Motor neuron (in vitro differentiated cells): Measurements from ENCODE around the gene ZBTB7C. TPM values are rescaled to one million over a fixed set of nuclear protein-coding genes. Genes with fewer than 3 reads are reported as not detected.

ENCODE experiments used
- ATAC-seq, 8 experiments: fragments of 200-7000 bp; cut with Tn5 transposase; replicated peaks in 6 of 8; 2 replicates each; pipeline ENCODE4 v1.8.0; 2021; ENCODE audit warnings: mild to moderate bottlenecking in 8 of 8, moderate library complexity in 8 of 8
- H3K27ac ChIP-seq, 2 donors: fragments of 250-450 bp; sonication (Bioruptor Pico); 2 replicates each; pipeline ENCODE4 v1.9.0; 2021; ENCODE audit warnings: antibody characterized with exemption in 2 of 2, mild to moderate bottlenecking in 2 of 2, moderate library complexity in 1 of 2
- H3K4me1 ChIP-seq, 2 donors: fragments of 250-450 bp; sonication (Bioruptor Pico); replicated peaks in 1 of 2; 2 replicates each; pipeline ENCODE4 v1.6.1; 2021; ENCODE audit warnings: antibody characterized with exemption in 2 of 2, mild to moderate bottlenecking in 2 of 2, moderate library complexity in 1 of 2
- H3K4me3 ChIP-seq, 5 donors: fragments of 250-450 bp; sonication (Bioruptor Pico); 2 replicates each; pipeline ENCODE4 v1.9.0; 2021; ENCODE audit warnings: antibody characterized with exemption in 5 of 5, mild to moderate bottlenecking in 5 of 5, moderate library complexity in 4 of 5
- WGBS, 10 experiments: fragments of 450-650 bp; shearing (Covaris generic); methylation state at CpG; one replicate each; pipeline ENCODE4 v1.0.0; 2022; 5-methylcytosine and 5-hydroxymethylcytosine counted together
- in situ Hi-C, 9 experiments: fragments of 400-800 bp; cut with MboI; loops; one replicate each; pipeline ENCODE4 v1.15.0; 2021; ENCODE audit warnings: low sequenced_read_pairs in 9 of 9, low pct_unique_long_range_greater_than_20kb in 2 of 9; ENCODE audit not compliant: unreplicated experiment in 9 of 9
- total RNA-seq, 8 experiments: library from RNA; unstranded; fragments of 300-600 nt; gene quantifications; 2 replicates each; pipeline versions ENCODE4 v1.2.3 to v1.2.4, GENCODE V29; 2022

Gene ZBTB7C
- total RNA-seq, 8 experiments from 2014 or later = 0.36 to 11.2 (median 3.8) TPM

DNA sequence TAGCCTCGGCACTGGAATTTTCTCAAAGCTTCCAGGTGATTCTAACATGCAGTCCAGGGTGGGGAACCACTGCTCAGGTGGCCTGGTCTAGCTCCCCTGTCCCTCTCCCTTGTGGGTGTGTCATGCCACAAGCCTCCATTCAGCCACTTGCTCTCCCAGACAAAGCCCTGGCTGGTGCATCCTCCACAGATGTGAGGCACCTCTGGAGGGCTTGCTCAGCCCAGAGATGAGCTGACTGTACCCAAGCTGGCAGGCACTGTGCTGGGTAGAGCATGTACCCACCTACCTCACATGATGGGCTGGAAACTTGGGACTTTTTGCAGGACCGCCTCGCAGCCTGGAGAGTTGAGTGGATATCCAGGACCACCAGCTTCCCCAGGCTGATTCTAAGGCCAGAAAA, 88.1 kb downstream of the ZBTB7C start:
- WGBS, 10 experiments = 100% methylated on average over 1 of the region's 3 CpGs; no CpG with 5 or more reads in 9 of the 10 experiments
- H3K27ac ChIP-seq = peak overlapping the region in 1 of 2 donors; percentile 9
- peaks cover 9 to 47% of the 10 kb centered on the region in 2 donors for H3K4me1 ChIP-seq
- peak in 4 of 8 experiments; percentile 8 to 23 (median 22) for ATAC-seq
- in situ Hi-C loops = no loop called here
- no peak overlapping the region for H3K4me3 ChIP-seq

DNA sequence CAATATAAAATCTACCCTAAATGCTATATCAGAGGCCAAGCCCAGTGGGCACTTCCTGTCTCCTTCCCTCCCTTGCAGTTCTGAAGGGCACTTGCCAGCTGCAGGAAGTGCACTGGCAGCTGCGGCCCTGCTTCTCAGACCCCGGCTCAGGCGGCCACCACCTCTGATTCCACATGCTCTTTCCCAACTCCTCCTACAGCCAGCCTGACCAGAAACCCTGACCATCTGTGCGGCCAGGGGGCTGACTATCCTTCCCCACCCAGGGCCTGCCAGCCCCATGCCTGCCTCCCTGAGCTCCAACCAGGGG, 88.6 kb downstream of the ZBTB7C start:
- Histone ChIP-seq H3K4me1 (peaks cover 9 to 45% of the 10 kb centered on the region in 2 donors), H3K4me3 (no peak overlapping the region), H3K27ac (no peak overlapping the region)
- WGBS, 10 experiments = 80 to 100% (median 100%) methylated on average over 1 of the region's 4 CpGs; no CpG with 5 or more reads in 7 of the 10 experiments
- in situ Hi-C loops = no loop called here
- peak in 1 of 8 experiments; percentile 1 for ATAC-seq

DNA sequence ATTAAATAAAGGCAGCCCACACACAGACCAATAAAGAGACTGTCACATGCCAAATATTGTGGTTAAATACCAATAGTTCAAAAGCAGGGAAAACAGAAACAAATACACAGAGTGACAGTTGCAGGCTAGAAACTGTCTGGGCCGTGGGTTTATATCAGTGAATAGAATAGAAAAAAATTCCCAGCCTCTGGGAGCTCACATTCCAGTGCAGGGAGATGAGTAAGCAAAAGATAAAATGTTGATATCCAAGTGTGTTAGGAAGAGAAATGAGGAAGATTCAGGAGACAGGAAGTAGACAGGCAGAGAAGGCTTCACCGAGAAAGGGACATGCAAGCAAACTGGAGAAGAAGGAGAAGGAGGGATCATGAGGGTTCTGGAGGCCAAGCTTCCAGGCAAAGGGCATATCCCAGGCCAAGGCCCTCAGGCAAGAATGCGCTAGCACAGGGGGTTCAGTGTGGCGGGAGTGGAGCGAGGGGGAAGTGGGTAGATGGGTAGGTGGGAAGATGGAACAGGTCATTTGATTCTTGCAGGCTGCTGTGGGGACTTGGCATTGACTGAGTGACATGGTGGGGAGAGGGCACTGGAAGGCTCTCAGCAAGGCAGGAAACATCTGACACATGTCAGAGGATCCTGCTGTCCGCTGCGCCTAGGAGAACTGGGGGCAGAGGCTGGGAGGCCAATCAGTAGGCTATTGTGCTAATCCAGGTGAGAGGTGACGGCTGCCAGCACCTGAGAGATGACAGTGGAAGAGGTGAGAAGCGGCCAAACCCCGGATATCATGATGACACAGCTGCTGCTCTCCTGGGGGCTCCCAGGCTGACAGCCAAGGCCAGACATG, 89.2 kb downstream of the ZBTB7C start:
- H3K4me1 ChIP-seq = peaks cover 9 to 39% of the 10 kb centered on the region in 2 donors
- peak in 6 of 8 experiments; percentile 13 to 45 (median 30) for ATAC-seq
- in situ Hi-C loops = no loop called here
- no peak overlapping the region for H3K27ac ChIP-seq
- WGBS, 10 experiments = 25 to 92% (median 75%) methylated on average over 1 to 3 of the region's 10 CpGs; no CpG with 5 or more reads in 1 of the 10 experiments
- no peak overlapping the region for H3K4me3 ChIP-seq

DNA sequence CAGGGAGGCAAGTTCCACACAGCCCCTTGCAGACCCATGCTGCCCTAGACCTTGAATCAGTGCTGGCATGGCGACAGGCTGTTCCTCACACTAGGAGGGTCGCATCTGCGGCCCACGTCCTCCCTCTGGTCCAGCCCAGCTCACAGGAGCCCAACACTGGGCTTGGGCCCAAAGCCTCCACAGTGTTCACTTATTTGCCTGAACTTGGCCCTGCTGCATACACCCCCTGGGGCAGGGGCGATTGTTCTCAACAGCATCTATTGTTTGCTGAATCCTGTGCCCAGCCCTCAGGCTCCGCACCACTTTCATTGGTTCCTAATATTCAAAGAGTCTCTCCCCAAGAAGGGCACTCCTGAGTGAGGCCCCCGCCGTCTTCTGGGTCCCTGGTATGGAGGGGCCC, 90.7 kb downstream of the ZBTB7C start:
- WGBS, 10 experiments = 80 to 86% (median 80%) methylated on average over 1 to 5 of the region's 8 CpGs; no CpG with 5 or more reads in 7 of the 10 experiments

DNA sequence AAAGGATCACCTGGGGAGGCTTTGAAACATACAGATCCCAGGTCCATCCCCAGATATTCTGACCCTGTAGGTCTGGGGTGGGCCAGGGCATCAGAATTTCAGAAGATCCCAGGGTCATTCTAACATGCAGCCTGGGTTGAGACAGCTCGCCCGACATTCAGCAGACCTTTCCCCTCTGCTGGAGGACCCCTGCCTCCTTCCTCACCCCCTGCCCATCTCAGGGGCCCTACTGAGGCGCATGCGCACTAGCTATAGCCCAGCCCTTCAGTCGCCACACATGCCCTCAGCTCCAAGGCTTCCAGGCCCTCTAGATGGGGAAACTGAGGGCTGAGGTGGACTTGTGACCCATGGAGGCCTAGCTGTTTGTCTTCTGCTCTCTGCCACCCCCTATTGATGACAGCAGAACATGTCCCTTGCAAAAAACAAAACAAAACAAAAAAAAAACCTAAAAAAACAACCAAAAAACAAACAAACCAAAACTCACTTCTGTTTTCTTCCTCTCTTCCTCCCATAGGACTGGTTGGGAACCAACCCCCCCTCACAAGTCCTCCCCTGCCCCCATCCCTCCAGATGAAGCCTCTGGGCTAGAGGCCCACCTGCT, 91.3 kb downstream of the ZBTB7C start:
- ATAC-seq = no peak
- H3K27ac ChIP-seq = no peak overlapping the region
- in situ Hi-C loops = no loop called here
- WGBS, 10 experiments = 92 to 100% (median 100%) methylated on average over 2 to 3 of the region's 5 CpGs; no CpG with 5 or more reads in 5 of the 10 experiments
- peaks cover 27 to 51% of the 10 kb centered on the region in 2 donors for H3K4me1 ChIP-seq
- no peak overlapping the region for H3K4me3 ChIP-seq

More for the DNA sequence above, 90.7 kb downstream of the ZBTB7C start:
- peak in 3 of 8 experiments; percentile 18 to 26 (median 25) for ATAC-seq
- Histone ChIP-seq H3K4me3 (no peak overlapping the region), H3K4me1 (peaks cover 24 to 50% of the 10 kb centered on the region in 2 donors), H3K27ac (no peak overlapping the region)
- in situ Hi-C loops = no loop called here

DNA sequence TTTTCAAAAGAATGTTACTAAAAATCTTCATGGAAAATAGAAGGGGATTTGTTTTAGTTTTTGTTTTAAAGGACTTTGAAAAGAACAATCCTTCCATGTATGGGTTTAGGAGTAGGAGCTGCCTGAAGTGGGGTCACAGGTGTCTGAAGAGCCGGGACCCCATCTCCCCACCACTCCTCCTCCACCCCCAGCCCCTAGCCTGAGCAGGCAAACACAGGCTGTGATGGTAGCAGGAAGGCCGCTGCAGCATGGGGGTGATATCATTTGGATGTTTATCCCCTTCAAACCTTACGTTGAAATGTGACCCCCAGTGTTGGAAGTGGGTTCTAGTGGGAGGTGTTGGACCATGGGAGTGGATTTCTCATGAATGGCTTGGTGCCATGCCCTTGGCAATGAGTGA, 93.0 kb downstream of the ZBTB7C start:
- 80 to 93% (median 90%) methylated on average over 1 to 3 of the region's 3 CpGs; no CpG with 5 or more reads in 7 of the 10 experiments for WGBS, 10 experiments
- in situ Hi-C loops = no loop called here
- no peak overlapping the region for H3K27ac ChIP-seq
- no peak overlapping the region for H3K4me3 ChIP-seq
- no peak for ATAC-seq
- H3K4me1 ChIP-seq = peaks cover 21 to 40% of the 10 kb centered on the region in 2 donors

DNA sequence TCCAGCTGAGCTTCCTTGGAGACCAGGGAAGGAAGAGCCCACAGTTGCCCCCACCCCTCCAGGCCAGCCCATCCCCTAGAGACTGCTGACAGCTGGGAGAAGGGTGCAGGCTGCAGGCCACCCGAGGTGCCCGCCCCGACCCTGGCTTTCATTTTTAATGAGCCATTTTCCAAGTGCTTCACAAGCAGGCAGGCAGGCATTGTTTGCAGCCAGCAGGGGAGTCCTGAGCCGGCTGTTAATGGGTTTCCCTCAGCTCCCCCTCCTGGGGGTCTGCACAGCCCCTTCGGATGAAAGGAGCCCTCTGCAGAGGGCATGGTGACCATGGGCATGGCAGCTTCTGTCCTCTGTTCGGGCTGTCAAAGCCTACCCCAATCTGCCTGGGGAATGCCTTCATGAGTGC, 94.5 kb downstream of the ZBTB7C start:
- Histone ChIP-seq H3K4me1 (peaks cover 17 to 34% of the 10 kb centered on the region in 2 donors), H3K27ac (no peak overlapping the region), H3K4me3 (no peak overlapping the region)
- in situ Hi-C loops = no loop called here
- peak in 5 of 8 experiments; percentile 60 to 77 (median 65) for ATAC-seq
- 7 to 63% (median 51%) methylated on average over 1 to 2 of the region's 6 CpGs; no CpG with 5 or more reads in 6 of the 10 experiments for WGBS, 10 experiments

DNA sequence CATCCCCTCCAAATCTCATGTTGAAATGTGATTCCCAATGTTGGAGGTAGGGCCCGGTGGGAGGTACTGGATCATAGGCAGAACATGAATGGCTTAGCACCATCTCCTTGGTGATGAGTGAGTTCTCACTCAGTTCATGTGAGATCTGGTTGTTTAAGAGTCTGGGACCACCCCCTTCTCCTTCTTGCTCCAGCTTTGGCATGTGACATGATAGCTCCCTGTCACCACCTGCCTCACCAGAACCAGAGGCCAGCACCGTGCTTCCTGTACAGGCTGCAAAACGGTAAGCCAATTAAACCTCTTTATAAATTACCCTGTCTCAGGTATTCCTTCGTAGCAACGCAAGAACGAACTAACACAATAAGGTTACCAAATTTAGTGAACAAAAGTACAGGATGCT, 95.4 kb downstream of the ZBTB7C start:
- Histone ChIP-seq H3K27ac (no peak overlapping the region), H3K4me3 (no peak overlapping the region), H3K4me1 (peaks cover 17 to 32% of the 10 kb centered on the region in 2 donors)
- in situ Hi-C loops = no loop called here
- 77 to 94% (median 84%) methylated on average over 3 to 6 of the region's 6 CpGs; no CpG with 5 or more reads in 2 of the 10 experiments for WGBS, 10 experiments
- peak in 4 of 8 experiments; percentile 18 to 48 (median 34) for ATAC-seq

DNA sequence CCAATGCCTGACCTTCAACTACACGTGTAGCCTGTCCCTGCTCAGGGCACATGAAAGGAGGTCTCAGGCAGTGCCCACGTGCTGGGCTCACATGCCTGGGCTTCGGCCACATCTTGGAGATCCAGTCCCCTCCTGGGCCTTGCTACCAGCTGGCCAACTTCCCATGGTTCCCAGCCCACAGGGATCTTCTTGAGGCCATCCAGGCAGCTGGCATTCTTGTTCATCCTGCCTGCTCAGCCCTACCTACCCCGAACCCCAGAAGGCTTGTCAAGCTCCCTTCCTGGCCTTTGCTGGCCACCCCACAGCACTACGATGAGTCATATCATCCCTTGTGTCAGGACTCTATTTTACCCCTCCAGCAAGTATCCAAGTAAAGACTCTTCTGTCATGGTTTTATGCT, 97.1 kb downstream of the ZBTB7C start:
- no peak overlapping the region for H3K4me3 ChIP-seq
- H3K27ac ChIP-seq = no peak overlapping the region
- 73 to 92% (median 80%) methylated on average over 2 to 5 of the region's 5 CpGs; no CpG with 5 or more reads in 7 of the 10 experiments for WGBS, 10 experiments
- in situ Hi-C loops = no loop called here
- no peak for ATAC-seq
- peaks cover 17 to 31% of the 10 kb centered on the region in 2 donors for H3K4me1 ChIP-seq

DNA sequence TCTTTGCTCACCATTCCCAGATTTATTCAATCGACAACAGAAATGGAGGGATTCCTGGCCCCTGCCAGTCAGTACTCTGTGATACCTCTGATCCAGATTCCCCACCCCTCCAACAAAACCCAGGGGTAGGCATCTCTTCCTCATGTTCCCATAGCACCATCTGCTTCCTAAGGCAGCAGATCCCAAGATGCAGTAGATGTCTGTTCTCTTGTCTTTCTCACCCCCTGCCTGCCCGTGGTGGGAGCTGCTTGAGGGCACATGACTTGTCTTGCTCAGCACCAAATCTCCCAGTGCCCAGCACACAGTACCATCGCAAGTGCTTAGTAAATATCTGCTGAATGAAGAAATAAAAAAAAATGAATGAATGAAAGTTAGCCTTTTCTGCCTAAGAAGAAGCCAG, 98.2 kb downstream of the ZBTB7C start:
- no peak overlapping the region for H3K27ac ChIP-seq
- 17 to 100% (median 58%) methylated on average over 1 to 3 of the region's 3 CpGs; no CpG with 5 or more reads in 3 of the 10 experiments for WGBS, 10 experiments
- in situ Hi-C loops = no loop called here
- peaks cover 17 to 31% of the 10 kb centered on the region in 2 donors for H3K4me1 ChIP-seq
- ATAC-seq = no peak
- no peak overlapping the region for H3K4me3 ChIP-seq

DNA sequence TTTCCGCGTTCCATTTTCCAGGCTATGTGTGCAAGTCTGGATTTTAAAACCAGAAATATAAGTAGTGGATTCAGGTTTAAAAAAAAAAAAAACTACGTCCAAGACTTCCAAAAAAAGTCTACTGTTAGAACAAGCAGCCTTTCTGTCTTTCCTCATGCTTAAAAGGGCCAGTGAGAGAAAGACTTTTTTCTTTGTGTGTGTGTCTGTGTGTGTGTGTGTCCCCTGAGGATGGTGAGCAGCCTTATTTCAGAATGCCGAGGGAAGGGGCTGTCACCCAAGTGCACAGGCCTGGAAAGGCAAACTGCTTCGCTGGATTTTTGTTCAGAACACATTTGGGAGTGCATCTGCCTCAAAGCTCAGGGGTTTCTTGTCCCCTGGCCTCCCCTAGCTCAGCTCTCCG, 98.8 kb downstream of the ZBTB7C start:
- Histone ChIP-seq H3K4me1 (peaks cover 17 to 31% of the 10 kb centered on the region in 2 donors), H3K27ac (no peak overlapping the region), H3K4me3 (no peak overlapping the region)
- WGBS, 10 experiments = 68 to 100% (median 89%) methylated on average over 1 to 6 of the region's 6 CpGs; no CpG with 5 or more reads in 2 of the 10 experiments
- in situ Hi-C loops = no loop called here
- peak in 1 of 8 experiments; percentile 7 for ATAC-seq

DNA sequence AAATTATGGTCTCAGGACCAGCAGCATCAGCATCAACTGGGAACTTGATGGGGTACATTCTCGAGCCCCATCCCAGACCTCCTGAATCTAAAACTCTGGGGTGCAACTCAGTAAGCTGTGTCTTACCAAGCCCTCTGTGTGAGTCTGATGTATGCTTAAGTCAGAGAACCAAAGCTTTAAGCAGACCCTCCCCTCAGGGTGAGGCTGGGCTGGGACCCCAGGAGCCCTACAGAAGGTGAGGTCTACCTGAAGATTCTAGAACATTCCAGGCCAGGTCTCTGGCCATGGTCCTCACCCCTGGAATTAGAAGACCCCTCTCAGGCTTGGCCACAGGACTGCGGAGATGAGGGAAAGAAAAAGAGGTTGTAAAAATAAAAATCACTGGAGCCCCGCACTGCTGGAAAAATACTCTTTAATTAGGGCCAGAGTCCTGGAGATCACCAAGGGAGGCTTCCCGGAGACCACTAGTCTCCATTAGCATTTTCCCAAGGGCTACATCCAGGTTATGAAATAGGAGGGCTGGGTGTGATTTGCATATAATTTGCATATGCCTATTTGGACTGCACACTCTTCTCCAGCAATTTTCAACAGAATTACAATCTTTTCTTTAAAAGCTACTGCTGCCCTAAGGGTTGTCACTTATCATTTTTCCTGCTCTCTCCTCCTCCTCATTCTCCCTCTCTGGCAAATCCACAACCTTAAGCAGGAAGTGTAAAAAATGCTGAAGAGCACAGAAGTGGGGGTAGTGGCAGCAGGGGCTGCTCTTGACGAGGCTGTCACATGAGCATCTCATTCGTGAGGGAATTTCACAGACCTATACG, 100.2 kb downstream of the ZBTB7C start:
- WGBS, 10 experiments = 35 to 83% (median 49%) methylated on average over 2 to 6 of the region's 7 CpGs; no CpG with 5 or more reads in 3 of the 10 experiments
- peak in 4 of 8 experiments; percentile 48 to 100 (median 98) for ATAC-seq
- H3K4me1 ChIP-seq = peaks cover 8 to 33% of the 10 kb centered on the region in 2 donors
- no peak overlapping the region for H3K4me3 ChIP-seq
- in situ Hi-C loops = no loop called here
- no peak overlapping the region for H3K27ac ChIP-seq
